Cerebellar cortex (tissue), 1 donor: ENCODE measurements around the gene XDH.

ENCODE experiments used
- DNase-seq: peaks from one replicate; pipeline ENCODE4 v3.0.0-alpha.2; 2015; ENCODE audit warnings: low spot score

XDH gene

DNA sequence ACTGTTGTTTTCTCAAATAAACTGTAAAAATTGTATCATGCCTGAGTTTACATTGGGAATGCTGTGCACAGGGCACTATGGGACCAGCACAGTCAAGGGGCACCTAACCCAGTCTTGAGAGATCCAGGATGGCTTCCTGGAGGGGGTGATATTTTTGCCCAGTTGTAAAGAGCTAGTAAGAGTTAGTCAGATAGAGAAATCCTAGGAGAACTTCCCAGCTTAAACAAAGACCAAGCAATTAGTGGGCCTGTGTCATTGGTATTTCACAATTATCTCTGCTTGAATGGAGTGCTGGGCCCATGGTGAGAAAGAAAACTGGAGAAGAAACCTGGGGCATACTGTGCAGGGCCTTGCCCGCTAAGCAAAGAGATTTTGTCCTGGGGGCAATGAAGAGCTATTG is 12.2 kb downstream of the XDH start:
- no peak for DNase-seq

DNA sequence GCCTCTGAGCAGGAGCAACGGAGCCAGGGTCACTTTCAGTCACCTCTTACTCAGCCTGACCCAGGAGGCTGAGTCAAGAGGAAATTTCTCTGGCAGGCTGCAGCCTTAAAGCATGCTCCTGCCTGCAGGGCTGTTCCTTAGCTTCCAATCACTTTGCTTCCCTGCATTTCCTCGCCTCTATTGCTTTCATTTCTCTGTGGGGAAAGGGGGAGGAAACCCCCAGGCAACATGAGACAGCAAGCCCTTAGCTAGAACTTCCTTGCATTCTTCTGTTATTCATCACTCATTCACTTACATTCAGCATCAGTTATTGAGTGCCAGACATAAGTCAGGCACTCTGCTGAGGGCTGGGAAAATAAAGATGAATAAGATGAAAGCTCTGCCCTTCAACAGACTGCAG is 13.0 kb downstream of the XDH start:
- no peak for DNase-seq

DNA sequence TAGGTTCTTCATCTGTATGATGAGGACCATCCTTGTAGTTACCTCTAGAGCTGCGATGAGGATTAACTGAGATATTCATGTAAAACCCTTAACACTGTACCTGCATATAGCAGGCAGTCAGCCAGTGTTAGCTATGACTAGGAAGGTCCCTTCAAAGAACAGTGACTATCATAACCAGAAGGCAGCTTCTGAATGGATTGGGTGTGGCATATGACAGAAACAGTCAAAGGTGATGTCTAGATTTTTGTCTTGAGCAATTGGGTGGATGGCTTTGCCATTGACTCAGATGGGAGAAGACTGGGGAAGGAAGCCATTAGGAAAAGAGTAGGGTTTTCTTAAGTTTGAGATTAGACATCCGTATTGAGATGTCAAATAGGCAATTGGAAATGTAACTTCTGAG is 15.7 kb downstream of the XDH start:
- no peak for DNase-seq

DNA sequence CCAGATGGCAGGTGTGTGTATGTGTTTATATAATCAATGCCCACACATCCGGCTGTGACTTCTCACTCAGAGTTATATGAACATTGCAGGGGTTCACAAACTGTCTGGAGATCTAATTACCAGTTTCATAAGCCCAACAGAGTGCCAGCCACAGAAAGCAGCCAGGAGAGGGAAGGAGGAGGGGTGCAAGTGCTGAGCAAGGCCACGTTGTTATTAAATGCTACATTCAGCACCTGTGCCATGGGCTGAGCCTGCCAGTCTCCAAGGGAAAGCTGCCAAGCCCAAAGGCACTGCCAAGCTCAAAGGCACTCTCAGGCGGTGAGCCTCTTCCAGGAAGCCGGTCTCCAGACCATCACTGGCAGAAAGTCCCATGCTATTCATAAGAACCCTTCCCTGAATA is 17.4 kb downstream of the XDH start:
- DNase-seq = peak; percentile 91

DNA sequence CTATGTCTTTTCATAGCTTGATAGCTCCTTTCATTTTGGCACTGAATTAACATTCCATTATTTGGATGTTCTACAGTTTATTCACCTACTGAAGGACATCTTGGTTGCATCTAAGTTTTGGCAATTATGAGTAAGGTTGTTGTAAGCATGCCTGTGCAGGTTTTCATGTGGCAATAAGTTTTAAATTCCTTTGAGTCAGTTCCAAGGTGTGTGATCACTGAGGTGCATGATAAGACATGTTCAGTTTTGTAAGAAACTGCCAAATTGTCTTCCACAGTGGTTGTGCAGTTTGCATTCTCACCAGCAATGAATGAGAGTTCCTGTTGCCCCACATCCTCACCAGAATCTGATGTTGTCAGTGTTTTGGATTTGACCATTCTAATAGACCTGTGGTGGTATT is 24.2 kb downstream of the XDH start:
- DNase-seq = no peak

DNA sequence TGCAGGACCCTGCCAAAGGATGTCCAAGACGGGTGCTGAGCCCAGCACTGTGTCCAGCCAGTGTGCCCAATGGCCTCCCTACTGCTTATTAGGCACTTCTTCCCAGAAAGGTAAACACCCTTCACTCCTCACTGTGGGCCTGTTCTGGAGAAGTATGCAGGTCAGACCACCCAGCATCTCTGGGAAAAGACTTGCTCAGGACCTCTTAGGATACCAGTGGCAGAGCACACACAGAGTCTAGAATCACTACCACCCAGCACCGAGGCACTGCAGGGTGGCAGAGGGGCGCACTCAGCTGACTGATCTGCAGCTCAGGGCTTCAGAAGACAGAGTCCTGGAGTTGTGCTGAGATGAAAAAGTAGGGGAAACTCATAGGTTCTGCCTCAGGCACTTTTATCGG is 25.8 kb downstream of the XDH start:
- no peak for DNase-seq

DNA sequence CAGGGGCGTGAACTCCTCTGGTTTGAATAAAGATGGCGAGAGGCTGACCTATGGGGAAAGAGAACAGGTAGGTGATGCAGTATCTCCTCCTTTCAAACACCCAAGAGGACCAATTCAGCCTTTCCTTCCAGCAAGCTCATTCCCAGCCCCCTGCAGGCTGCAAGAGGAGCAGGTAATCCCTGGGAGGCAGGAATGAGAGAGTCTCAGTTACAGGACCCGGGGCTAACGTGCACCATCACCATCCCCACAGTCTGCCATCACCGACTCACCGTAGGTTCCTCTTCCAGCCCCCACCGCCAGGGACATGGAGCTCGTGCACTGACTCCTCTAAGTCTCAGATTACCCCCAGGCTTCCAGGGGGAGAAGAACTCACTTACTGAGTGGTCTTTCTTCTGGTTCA is 26.7 kb downstream of the XDH start:
- DNase-seq = no peak

DNA sequence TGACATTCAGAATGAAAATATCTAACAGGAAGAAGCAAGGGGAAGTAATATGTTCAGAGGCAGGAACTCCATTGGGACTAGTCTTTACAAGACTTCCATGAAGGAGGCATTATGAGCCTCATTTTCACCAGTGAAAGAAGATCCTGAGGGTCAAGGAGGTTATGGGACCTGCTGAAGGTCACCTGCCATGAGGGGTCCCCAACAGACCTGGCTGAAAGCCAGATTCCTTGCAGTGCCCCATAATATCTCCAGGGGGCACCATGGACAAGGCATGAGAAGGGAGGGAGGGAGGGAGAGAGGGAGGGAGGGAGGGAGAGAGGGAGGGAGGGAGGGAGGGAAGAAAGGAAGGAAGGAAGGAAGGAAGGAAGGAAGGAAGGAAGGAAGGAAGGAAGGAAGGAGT is 27.9 kb downstream of the XDH start:
- no peak for DNase-seq

DNA sequence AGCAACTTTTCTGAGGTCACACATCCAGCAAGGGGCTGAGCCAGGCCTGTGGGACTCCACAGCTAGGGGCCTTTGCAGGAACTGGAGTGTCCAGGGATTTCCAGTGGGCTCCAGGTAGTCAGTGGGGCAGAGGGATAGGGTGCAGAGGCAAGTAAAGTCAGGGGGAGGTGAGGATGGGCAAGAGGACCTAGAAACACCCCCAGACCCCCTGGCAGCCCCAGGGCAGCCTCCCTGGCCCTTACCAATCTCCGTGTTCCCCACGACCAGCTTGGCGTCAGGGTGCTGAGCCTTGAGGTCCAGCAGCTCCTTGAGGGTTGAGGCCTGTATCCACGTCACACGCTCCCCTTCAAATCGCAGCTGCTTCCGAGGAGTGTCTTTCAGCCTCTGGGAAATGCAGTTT is 28.4 kb downstream of the XDH start:
- DNase-seq = no peak

DNA sequence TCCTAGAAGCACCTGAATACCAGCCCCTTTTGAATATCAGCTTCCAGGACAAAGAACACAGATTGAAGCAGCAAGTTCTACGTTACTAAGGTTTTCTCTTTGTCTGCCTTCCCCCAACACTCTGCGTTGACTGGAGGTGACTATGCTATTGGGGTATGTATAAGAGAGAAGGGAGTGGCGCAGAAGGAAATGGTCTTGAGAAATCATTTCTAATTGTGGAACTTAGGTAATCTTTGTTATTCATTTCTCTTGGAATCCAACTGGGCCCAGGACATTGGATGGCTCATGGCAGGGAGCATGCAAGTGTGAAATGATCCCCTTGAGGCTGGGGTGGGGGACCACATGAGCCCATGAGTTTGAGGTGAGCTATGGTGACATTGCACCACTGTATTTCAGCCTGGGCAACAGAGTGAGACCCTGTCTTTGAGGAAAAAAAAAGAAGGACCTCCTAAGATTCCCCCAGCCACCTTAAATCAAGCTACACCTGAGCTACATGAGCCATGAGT is 29.7 kb downstream of the XDH start:
- no peak for DNase-seq

DNA sequence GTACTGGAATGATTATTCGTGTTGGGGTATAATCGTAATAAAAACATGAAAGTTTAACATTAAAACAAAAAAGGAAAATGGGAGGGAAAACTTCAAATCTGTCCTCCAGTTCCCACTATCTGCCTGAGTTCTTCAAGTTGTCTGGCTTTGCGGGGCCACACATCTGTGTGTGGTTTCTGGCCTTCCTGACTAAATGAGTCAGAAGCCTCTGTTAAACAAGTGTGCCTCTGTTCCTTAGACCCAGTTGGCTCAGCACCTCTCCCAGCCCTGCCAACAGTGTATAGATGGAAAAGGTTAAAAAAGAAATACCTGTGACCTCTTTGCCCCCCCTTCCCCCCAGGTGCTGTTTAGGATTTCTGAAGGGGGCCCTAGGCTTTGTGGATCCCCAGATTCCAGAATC is 30.2 kb downstream of the XDH start:
- DNase-seq = no peak

DNA sequence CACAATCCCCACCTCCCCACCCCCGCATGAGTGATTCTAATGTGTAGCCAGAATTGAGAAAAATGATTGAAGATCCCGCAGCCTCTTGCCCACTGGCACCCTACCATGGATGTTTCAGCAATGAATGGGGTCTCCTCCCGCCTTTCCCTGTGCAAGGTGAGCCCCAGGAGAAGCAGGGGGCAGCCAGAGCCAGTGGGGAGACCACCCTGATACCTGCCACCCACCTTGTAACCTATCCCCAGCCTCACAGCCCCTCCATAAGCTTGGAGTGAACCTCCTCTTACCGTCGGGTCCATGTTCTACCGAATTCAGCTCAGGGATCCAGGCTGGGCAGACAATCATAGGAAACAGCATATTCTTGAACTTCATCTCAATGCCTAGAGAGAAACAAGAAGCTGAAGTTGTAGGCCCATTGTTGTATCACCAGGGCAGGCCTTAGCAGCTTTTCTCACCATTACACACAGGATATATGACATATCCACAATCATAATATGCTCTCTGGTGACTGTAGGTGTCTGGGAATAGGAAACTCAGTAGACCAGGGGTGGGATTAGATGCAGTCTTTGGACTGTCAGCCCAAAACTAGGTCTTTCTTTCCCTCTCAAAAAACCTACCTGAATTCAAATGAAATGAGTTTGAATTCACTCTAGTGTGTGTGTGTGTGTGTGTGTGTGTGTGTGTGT is 30.9 kb downstream of the XDH start:
- no peak for DNase-seq

DNA sequence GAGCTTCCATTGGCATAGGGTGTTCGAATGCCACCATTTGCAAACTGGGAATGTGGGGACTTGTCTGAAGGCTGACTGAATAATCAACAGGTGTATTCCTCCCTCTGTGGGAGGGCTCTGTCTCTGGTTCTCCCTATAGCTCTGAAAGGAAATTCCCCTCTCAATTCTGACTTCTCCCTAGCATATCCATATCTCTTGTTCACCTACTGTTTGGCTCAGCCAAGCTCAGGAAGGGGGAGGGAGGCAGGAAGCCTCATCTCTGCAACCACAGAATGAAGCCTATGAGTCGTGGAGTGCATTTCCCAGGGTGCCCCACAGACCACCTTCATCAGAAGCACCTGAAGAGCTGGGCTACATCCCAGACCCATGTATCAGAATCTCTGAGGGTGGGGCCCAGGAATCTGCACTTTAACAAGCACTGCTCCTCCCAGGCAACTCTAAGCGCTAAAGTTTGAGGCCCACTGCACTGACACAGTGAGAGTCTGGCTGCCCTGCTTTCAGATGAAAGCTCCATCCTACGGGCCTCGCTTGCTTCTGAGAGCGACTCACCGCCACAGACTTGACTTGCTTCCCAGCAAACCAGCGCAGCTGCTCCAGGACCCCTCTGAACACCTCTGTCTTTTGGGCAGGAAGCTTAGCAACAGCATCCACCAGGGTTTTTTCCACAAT is 32.0 kb downstream of the XDH start:
- no peak for DNase-seq

DNA sequence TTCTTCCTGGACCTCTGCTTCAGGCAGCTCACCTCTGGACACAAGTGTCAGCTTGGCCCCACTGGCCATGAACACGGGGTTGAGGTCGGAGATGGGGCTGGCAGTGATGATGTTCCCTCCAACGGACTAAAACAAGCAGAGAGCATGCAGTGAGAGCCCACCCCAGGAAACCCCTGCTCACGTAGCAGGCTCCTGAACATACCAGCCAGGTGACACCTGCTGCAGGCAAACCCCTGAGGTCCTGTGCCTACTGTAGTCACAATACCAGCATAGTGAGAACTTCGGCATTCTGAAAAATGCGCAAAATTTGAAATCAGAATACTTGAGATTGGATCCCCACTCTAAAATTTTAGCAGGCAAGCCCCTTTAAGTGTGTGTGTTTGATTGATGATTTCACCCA is 32.9 kb downstream of the XDH start:
- DNase-seq = no peak

DNA sequence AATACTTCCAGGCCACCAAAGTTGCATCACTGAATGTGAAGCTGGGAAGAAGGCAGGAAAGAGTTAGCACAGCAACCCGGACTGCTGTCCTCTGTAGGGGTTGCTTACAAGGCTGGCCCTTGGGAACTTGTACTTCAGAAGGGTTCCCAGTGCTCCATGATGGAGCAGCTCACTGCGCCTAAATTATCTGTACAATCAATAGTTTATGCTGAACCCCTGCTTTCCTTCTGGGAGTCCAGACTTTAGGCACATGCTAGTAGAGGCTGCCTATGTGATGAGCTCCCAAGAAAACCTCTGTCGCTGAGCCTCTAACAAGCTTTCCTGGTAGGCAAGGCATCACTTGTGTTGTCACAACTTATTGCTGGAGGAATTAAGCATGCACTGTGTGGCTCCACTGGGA is 34.3 kb downstream of the XDH start:
- no peak for DNase-seq

DNA sequence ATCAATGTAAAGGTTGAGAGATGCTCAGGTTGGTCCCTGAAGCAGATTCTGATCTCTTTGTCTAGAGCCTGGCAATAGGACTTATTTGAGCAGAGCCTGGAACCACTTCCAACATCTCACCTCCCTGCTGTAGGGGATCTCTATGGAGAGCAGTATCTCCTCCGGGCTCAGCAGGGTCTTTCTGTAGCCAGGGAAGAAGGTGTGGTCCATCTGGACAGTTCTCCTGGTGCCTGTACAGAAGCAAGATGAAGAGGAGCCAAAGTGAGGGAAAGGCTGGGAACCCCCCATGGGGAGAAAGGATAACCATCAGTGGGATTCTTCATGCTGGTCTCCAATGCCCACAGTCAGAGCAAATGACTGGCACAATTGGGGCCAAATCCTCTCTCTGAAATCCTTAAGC is 34.8 kb downstream of the XDH start:
- DNase-seq = no peak

DNA sequence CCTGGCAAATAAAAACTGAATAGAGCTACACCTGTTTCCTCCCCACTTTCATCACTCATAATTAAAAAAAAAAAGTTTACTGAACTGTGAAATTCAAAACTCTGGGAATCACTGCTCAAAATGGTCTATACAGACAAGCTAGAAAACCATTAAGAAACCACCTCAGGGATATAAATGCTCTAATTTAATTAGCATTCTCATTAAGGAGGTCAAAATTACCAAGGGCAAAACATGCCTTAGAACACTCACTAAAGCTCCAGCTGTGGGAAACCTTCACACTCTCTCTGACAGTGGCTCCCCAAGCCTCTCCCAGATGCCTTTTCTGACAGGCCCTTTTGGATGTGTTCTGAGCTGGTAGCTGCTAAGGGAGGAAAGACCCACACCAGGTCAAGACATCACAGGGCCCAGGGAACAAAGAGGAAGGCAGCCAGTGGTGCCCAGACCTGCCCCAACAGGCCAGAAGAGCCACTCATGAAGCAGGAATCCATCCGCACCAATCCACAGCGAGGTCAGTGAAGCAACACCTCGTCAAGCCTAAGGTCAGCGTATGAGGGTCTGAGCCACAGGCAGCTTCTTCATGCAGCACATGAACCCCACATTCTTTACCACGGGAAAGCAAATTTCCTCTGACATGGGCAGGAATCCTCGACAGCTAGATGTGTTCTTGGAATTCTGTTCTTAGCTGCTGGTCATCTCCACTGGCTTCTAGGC is 35.6 kb downstream of the XDH start:
- no peak for DNase-seq

DNA sequence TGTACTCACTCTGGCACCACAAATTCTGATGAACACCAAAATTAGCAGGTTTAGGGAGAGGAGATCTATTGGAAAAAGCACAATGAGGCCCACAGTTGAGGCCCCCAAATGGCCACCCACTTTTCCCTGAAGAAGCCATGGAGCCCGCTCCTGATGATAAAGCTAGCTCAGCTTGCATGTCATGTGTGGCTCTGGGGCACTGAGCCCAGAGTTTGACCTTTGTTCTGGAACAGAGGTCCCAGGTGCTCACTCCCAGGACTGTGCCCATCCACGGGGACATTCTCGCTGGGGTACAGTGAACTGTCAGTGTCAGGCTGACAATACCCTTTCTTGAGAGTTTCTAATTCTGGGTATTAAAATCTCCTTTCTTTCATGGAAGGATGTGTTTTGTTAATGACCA is 36.2 kb downstream of the XDH start:
- no peak for DNase-seq

DNA sequence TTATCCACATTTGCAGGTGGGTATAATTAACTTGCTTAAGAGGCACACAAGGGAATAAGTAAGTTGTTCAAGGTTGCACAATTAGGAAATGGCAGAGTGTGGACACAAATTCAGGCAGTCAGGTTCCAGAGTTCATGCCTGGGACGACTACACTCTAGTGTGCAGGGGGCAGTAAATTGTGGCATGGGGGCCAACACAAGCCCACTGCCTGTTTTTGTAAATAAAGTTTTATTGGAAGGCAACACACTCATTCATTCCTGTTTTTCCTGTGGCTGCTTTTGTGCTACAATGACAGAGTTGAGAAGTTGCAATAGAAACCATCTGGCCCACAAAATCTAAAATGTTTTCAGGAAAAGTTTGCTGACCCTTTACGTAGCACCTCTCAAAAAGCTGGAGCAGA is 41.4 kb downstream of the XDH start:
- DNase-seq = no peak

DNA sequence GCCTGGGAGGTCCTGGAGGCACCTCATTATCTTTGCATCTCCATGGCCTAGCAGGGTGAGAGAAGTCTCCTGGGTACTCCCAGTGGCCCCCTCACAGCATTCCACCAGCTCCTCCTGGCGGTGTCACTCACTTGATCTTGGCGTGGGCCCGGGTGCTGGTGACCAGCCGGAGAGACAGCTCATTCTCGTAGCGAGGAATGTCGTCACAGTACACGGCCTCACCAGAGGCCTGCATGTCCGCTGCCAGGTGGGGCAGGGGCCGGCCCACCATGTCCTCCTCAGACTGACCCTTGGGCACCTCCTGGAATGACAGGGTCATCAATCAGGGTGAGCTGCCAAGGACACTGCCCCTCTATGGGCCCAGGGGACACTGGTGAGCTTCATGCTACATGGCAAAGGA is 42.4 kb downstream of the XDH start:
- no peak for DNase-seq

DNA sequence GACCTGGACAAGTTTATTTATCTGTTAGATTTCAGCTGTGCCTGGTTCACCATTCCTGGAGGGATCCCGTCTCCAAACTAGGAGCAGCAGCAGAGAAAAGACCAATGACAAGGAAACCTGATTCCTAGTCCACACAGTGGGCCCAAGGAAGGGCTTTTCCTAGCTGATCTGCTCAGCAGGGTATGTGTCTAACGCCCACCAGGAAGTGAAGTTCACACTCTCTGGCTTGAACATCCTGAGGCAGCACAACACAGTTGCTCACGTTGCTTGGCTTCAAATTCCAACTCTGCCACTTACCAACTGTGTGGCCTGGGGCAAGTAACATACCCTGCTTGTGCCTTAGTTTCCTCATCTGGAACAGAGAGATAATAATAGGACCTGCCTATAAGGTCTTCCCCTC is 42.9 kb downstream of the XDH start:
- no peak for DNase-seq

DNA sequence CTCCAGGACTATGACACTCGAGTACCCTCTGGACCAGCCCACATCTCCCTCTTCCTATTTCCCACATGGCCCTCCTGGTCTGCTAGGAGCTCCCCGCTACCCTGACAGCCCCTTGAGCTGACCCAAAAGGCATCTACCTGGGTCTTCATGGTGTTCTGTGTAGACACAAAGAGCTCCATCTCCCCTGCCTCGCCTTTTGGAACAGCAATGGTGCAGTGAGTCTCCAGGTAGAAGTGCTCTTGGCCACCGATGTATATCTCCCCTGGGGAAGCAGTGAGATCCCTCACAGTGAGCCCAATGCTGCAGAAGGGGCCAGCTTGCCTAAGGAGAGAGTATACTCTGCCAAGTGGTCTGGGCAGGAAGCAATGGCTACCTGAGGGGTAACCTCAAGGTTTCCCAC is 47.8 kb downstream of the XDH start:
- DNase-seq = no peak

DNA sequence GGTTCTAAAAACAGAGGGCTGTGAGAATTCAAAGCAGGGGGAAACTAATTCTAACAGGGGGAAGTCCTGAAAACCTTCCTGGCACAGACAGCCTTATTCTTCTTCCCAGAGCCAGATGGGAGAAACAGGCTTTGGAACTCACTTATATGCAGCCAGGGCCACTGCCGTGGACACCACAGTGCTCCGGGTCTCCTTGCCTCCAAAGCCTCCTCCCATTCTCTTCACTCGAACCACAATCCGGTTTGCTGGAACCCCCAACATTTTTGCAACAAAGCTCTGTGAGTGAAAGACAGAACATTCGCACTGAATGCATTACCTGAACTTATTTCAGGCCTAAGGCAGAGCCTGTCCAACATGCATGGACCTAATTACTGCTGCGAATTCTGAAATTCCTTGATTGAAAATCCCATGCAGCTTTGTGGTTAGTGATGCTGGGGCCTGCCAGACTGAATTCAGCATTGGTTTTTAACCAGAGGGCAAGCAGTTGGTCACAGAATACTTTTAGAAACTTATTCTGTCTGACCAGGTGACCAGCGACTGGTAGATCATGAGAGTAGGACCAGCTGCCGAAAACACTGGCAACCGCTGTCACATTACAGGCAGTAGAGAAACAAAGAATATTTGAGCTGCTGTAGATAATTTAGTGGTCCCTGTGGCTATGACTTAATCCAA is 48.6 kb downstream of the XDH start:
- DNase-seq = no peak
